GM12891 (cell line): ENCODE results near the gene TENM3.
"Not testable (repeated sequence)": the region's sequence is repeated elsewhere in the genome, so short reads cannot be mapped to it uniquely, and the experiment has no call there.

Source experiments
- DNase-seq: peaks from one replicate; pipeline ENCODE4 v3.0.0; 2011; ENCODE audit warnings: low spot score; ENCODE audit not compliant: insufficient read length
- FAIRE-seq: peaks from 2 replicates; lab custom pipeline; 2011; peaks lifted over from hg19 to GRCh38; lab: Jason Lieb, UNC
- PAX5 ChIP-seq: IDR thresholded peaks from 2 replicates; pipeline ENCODE4 v1.6.1; 2011; ENCODE audit warnings: low read length, moderate library complexity, mild to moderate bottlenecking; ENCODE audit not compliant: insufficient read depth, severe bottlenecking
- POLR2A ChIP-seq: IDR thresholded peaks from 2 replicates; pipeline ENCODE4 v1.6.1; 2011; ENCODE audit warnings: low read depth, low read length, control low read depth
- POLR2AphosphoS5 ChIP-seq: IDR thresholded peaks from 2 replicates; pipeline ENCODE4 v1.6.1; 2011; ENCODE audit warnings: low read depth, low read length, control low read depth
- POU2F2 ChIP-seq: IDR thresholded peaks from 2 replicates; pipeline ENCODE4 v1.6.1; 2011; ENCODE audit warnings: low read depth, mild to moderate bottlenecking, control low read depth, low read length, moderate library complexity
- SPI1 ChIP-seq: IDR thresholded peaks from 2 replicates; pipeline ENCODE4 v1.6.1; 2011; ENCODE audit warnings: low read depth, low read length, control low read depth
- TAF1 ChIP-seq: IDR thresholded peaks from 2 replicates; pipeline ENCODE4 v1.6.1; 2011; ENCODE audit warnings: low read depth, low read length, control low read depth

TENM3 gene

DNA sequence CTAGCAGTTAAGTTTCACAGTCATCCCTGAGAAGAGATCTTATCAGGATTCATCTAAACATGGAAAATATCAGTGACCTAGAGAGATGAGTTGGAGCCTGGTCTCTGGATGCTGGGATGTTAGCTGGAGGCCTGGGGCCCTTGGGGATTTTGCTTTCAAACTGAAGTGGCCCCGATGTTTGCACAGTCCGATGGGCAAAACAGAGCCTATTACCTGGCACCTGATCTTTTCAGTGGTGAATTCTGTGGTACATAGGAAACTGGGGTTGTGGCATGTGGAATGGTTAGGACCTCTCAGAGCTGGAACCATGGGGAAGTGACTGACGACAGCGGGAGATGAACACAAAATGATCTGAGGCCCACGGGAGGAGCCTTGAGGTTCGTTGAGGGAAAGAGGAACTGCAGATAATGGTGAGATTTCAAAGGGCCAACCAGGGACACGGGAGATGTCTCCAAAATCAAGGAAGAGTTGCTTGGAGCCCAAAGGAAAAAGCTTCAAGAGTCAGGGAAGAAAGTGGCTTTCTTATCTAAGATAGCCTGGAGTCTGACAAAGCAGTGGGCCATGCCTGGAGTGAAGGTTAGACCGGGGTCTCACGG lies 17.8 kb upstream of the TENM3 start:
- no peak for TF ChIP-seq POLR2A
- no peak for TF ChIP-seq POLR2AphosphoS5
- no peak for TF ChIP-seq POU2F2
- no peak for TF ChIP-seq SPI1
- no peak for TF ChIP-seq PAX5
- no peak for TF ChIP-seq TAF1
- FAIRE-seq (no peak), DNase-seq (no peak)

DNA sequence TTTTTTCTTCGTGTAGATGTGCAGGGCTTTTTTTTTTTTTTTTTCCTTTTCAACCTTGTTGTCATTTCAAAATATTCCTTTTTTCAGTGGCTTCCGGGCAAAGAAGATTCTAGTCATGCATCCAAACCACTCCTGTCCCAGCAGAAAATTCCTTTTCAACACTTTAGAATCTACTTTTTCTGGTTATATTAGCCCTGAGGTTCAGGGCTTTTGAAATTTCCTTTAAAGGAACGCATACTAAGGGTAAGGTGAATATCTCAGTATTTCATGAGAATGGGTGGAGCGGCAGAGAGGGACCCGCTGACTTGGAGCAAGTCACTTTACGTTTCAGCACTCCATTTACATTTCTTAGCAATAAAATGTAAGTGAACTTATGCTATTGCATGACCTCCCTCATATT lies 15.6 kb upstream of the TENM3 start:
- FAIRE-seq (no peak), DNase-seq (no peak)
- TF ChIP-seq SPI1 = no peak
- TF ChIP-seq TAF1 = no peak
- no peak for TF ChIP-seq POLR2AphosphoS5
- no peak for TF ChIP-seq POU2F2
- TF ChIP-seq PAX5 = no peak
- no peak for TF ChIP-seq POLR2A

DNA sequence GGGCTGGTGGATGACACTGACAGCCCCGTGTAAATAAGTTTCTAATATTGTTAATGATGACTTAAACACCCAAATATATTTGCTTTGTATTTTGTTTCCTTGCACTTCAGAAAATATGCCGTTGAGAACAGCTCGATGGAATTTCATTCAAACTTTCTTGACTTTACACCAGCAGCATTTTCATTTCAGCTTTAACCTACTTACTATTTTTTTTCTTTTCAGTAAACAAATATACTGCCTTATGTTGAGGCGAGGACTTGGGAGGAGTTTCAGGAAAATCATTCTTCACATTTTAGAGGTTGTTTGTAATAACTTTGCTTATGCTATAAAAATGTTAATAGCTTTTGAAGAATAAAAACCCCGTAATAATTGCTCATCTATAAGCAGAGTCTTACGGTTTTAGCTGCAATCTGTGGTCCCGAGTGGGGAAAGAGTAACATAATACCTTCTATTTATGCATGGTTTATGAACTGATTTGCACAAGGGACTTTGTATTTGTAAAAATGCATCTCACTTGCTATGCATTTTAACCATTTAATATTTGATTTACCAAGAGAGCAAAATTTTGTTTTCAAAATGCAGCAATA lies 14.1 kb upstream of the TENM3 start:
- FAIRE-seq (no peak), DNase-seq (no peak)
- TF ChIP-seq POLR2AphosphoS5 (no peak), SPI1 (no peak)

DNA sequence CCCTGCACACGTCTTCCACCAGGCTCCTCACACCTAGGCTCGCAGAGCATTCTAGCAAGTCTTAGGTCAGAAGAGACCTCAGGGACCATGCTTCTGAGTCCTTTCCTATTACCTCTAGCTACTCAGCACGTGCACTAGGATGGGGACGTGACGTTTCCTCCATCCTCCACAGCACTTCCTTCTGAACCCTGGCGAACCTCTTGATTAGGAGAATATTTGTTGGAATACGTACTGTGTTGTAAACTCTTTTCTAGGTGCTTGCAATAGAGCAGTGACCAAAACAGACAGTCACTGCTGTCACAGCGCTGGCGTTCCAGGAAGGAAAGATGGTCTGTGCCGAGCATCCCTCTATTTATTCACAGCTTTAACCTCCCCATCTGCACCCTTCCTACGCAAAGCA lies 12.9 kb upstream of the TENM3 start:
- no peak for DNase-seq
- TF ChIP-seq PAX5 (no peak), POU2F2 (no peak), TAF1 (no peak), POLR2A (no peak), POLR2AphosphoS5 (no peak), SPI1 (no peak)

DNA sequence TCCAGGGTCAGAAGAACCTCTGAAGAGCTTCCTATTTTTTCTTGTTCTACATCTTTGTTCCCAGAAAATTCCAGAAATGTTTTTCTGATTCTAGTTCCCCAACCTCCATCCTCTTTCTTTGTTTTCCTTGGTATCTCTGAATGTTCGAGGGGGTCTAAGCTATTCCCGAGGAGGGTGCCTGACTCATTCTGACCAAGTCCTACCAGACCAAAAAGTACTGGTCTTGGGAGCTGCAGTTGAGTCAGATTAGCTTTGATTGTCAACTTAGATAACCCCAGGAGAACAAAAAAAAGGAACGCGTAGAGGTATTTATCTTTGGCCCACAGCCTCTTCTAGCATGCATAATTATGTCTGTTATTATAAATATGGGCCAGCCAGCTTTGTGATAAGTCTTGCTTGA lies 12.1 kb upstream of the TENM3 start:
- no peak for DNase-seq
- FAIRE-seq = no peak

More for the DNA sequence above, 12.9 kb upstream of the TENM3 start:
- no peak for FAIRE-seq

DNA sequence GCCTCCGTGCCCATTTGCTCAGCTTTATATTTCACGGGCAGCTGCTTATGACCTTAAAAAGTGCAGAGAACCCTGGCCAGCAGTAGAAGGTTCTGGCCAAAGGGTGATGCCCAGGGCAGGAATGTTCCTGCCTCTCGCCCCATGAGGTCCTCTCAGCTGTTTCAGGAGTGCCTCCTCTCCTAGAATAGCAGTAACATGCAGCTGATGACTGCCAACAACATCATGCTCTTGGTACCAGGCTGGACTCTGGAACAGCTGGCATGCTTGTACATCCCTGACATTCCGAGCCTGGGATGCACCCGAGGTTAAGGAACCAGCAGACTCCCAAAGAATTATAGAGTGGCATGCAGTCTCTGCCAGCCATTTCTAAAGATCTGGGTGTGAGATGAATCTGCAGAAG lies 11.7 kb upstream of the TENM3 start:
- no peak for TF ChIP-seq TAF1
- DNase-seq (no peak), FAIRE-seq (no peak)

More for the DNA sequence above, 12.1 kb upstream of the TENM3 start:
- TF ChIP-seq SPI1 = no peak
- TF ChIP-seq PAX5 = no peak
- no peak for TF ChIP-seq TAF1
- TF ChIP-seq POU2F2 = no peak
- no peak for TF ChIP-seq POLR2A
- no peak for TF ChIP-seq POLR2AphosphoS5

DNA sequence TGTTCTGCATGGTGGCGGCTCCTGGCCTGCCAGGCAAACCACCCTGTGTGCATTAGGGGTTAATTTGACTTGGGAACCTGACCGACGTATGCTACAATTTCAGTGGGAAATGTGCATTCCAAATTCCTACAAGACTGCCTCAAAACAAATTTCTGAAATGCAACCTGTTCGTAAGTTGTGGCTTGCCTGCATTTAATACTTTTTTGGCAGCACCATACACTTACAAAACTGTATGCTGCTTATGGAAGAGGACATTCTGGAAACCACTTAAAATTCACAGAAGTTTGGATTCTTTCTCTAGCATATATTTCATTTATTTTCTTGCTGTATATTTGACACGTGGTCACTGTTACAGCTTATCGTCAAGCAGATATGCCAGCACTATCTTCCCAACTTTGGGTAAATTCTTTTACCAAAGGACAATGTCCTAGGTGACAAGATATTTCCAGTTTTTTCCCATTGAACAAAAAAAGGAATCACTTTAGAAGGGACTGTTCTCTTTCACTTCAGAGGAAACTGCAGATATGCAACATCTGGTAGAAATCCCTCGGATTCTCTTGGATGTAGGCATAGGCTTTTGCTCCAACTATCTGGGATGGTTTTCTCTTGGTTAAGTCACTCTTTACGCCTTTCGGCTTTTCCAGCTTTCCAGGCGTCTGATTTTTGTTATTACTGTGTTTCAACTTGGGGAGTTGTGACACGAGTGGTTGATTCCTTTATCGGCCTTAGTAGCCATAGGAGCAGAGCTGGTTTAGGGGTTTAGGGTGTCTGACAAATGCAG lies 9.7 kb upstream of the TENM3 start:
- TF ChIP-seq TAF1 (no peak), POU2F2 (no peak), SPI1 (no peak)
- no peak for DNase-seq
- no peak for FAIRE-seq

DNA sequence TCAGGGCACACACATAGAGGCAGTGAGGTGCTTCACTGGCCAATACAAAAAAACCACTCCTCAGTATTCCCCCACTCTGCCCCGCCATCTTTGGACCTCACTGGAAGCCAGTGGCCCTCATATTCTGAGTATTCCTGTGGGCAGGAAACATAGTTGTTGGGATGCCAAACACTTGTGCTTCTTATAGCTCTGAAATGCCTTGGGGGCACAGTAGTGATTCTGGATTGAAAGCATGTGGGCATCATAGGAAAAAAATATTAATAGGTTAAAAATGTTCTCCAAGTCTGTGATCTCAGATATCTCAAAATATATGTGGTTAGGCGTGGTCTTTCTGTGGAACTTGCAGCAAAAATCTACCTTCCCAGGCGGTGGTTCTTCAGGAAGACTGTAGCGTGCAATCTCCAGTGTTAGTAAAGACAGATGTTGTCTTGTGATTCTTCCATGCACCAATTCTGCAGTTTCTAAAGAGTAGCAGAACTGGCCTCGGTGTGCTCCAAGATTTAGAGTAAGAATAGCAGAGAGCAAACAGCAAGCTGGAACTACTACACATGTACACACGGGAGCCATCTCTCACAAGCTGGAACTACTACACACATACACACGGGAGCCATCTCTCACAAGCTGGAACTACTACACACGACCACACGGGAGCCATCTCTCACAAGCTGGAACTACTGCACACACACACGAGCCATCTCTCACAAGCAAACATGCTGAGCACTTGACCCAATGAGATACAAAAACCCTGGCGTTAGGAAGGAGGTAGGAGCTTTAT lies 8.0 kb upstream of the TENM3 start:
- TF ChIP-seq PAX5 (no peak), POU2F2 (no peak), TAF1 (no peak), POLR2A (no peak), SPI1 (no peak), POLR2AphosphoS5 (no peak)
- FAIRE-seq = no peak
- DNase-seq = no peak

DNA sequence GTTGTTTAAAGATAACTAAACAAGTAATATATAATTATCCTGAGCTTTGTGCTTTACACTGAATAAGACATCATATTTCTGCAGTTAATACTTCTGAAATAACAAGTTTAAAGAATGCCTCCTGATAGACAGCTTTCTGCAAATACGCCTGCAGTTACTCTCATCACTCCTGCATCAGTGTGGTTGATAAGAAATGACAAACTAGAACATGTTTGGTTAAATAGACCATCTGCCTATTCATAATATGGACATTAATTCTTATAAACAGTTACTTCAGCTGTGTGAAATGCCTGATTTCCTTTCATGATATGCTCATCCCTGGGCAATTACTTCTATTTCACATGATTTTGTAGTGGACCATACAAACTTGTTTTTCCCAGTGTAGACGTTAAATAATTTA lies 7.0 kb upstream of the TENM3 start:
- FAIRE-seq = no peak
- TF ChIP-seq TAF1 (no peak), POLR2A (no peak), POLR2AphosphoS5 (no peak), POU2F2 (no peak), SPI1 (no peak), PAX5 (no peak)
- no peak for DNase-seq

DNA sequence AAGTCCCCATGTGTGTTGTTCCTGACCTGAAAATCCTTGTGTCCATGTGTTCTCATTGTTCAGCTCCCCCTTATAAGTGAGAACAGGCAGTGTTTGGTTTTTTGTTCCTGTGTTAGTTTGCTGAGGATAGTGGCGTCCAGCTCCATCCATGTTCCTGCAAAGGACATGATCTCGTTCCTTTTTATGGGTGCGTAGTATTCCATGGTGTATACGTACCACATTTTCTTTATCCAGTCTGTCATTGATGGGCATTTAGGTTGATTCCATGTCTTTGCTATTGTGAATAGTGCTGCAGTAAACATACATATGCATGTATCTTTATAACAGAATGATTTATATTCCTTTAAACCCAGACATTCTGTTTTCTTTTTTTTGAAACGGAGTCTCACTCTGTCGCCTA lies 6.2 kb upstream of the TENM3 start:
- not testable (repeated sequence) for DNase-seq, FAIRE-seq
